Right renal pelvis (tissue), 4 donors: Measurements from ENCODE around the gene TIAM2. TPM values are rescaled to one million over a fixed set of nuclear protein-coding genes. Genes with fewer than 3 reads are reported as not detected.
A peak's percentile ranks its signal among the peaks of the same experiment; 100 is the strongest.

Experiments
- DNase-seq, 4 donors: peaks; one replicate each; pipeline ENCODE4 v3.0.0-alpha.2; 2013; ENCODE audit warnings: low read depth in 4 of 4, low spot score in 3 of 4, missing footprints in 1 of 4
- polyA plus RNA-seq, 4 donors: library from polyadenylated mRNA; unstranded; fragments of 120-200 nt; gene quantifications; one replicate each; pipeline ENCODE4 v1.2.1, GENCODE V29; 2013; ENCODE audit not compliant: insufficient read length in 4 of 4

The TIAM2 gene
- polyA plus RNA-seq, 4 donors = 16.9 to 23.4 (median 22.2) TPM

GRCh38 chr6:155270561-155271091 is 275.5 kb downstream of the TIAM2 start:
- DNase-seq = no peak

GRCh38 chr6:155271145-155271544 is 276.0 kb downstream of the TIAM2 start:
- DNase-seq = no peak

GRCh38 chr6:155272353-155273232 is 277.5 kb downstream of the TIAM2 start:
- DNase-seq = peak in 3 of 4 donors; percentile 11 to 19 (median 18)

GRCh38 chr6:155273431-155273830 is 278.3 kb downstream of the TIAM2 start:
- DNase-seq = no peak

GRCh38 chr6:155274106-155274505 is 279.0 kb downstream of the TIAM2 start:
- DNase-seq = no peak

GRCh38 chr6:155274533-155274932 is 279.4 kb downstream of the TIAM2 start:
- DNase-seq = no peak

- no peak for DNase-seq
These were observed 280.8 kb downstream of the TIAM2 start for GRCh38 chr6:155275808-155276480.

- no peak for DNase-seq
These were observed 281.5 kb downstream of the TIAM2 start for GRCh38 chr6:155276638-155277037.

- no peak for DNase-seq
These were observed 283.4 kb downstream of the TIAM2 start for GRCh38 chr6:155278319-155279049.

- DNase-seq = no peak
These were observed 289.7 kb downstream of the TIAM2 start for GRCh38 chr6:155284775-155285174.

- DNase-seq = no peak
These were observed 292.6 kb downstream of the TIAM2 start for GRCh38 chr6:155287762-155288161.

GRCh38 chr6:155290491-155290890 is 295.4 kb downstream of the TIAM2 start:
- no peak for DNase-seq

- DNase-seq = no peak
These were observed 296.2 kb downstream of the TIAM2 start for GRCh38 chr6:155291291-155291690.

- no peak for DNase-seq
These were observed 297.6 kb downstream of the TIAM2 start for GRCh38 chr6:155292711-155293110.

- no peak for DNase-seq
These were observed 302.6 kb downstream of the TIAM2 start for GRCh38 chr6:155297669-155298068.

- no peak for DNase-seq
These were observed 306.8 kb downstream of the TIAM2 start for GRCh38 chr6:155301867-155302266.

- no peak for DNase-seq
These were observed 308.3 kb downstream of the TIAM2 start for GRCh38 chr6:155303361-155303870.

- no peak for DNase-seq
These were observed 311.8 kb downstream of the TIAM2 start for GRCh38 chr6:155306958-155307357.
